GM19395 (cell line): ENCODE results near the gene ZNF609.

ENCODE experiments used
- ATAC-seq: cut with Tn5 transposase; IDR thresholded peaks from one replicate; pipeline ENCODE4 v1.9.1; 2021; ENCODE audit warnings: mild to moderate bottlenecking, moderate library complexity; ENCODE audit not compliant: unreplicated experiment

Gene ZNF609

DNA sequence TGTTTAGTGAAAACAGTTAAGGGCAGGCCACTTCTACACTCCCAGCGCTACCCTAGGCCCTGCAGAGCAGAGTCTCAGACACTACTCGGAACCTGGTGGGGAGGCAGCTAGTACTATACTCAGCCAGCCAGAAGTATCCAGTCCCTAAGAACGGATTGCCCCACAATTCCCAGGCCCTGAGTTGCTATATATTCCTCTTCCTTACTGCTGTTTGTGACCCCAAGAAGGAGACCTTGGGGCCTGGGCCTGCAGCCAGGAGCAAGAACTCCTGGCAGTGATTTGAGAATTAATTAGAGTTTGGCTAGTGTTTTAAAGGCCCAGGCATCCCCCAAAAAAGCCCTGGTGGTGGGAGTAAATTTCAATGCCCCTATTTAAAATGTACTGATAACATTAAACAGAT, 227.3 kb downstream of the ZNF609 start:
- no peak for ATAC-seq

GRCh38 chr15:64688770-64689169, 228.4 kb downstream of the ZNF609 start:
- ATAC-seq: no peak

DNA sequence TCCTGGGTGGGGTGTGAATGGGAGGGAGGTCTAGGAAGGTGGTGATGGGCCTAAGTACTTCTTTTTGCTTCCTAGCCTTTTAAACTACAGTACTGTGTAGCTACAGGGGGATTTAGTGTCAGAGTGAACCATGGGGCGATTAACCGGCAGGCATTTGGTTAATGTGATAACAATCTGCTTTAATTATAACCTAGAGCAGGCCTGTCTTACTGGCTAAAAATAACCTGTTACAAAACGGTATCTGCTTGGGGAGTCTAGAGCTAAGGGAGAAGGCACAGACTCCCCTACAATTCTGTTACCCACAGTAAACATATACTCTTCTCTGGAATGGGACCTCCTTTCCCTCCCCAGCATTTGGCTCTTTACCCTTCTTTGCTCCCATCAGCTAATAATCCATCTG, 229.6 kb downstream of the ZNF609 start:
- no peak for ATAC-seq

DNA sequence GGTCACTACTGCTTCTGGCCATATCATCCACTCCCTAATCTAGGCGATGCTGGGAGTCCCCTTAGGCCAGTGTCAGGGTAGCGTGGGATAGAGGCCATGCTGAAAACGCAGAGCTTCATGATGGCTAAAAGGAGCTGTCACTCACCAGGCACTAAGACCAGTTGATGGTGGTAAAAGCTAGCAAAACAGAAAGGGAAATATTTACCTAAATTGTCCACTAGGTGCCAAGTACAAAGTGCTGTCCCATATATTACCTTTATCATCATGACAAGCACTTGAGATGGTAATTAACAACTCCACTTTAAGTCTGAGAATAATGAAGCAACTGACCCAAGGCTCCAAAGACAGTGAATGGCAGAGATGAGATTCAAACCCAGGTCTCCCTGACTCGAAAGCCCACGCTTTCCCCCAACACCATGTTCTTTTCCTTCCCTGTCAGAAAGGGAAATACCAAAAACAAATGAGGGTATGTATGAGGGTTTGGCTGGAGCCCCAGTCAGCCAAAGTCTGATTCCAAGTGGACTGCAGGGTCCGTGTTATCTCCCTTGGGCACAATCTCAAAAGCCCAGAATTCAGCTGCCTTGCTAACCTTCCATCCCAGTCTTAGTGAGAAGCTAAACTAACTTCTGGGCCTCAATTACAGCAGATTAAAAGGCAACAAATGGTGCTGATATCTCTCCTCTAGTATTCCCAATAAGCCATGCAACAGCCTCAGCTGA, 230.4 kb downstream of the ZNF609 start:
- no peak for ATAC-seq

DNA sequence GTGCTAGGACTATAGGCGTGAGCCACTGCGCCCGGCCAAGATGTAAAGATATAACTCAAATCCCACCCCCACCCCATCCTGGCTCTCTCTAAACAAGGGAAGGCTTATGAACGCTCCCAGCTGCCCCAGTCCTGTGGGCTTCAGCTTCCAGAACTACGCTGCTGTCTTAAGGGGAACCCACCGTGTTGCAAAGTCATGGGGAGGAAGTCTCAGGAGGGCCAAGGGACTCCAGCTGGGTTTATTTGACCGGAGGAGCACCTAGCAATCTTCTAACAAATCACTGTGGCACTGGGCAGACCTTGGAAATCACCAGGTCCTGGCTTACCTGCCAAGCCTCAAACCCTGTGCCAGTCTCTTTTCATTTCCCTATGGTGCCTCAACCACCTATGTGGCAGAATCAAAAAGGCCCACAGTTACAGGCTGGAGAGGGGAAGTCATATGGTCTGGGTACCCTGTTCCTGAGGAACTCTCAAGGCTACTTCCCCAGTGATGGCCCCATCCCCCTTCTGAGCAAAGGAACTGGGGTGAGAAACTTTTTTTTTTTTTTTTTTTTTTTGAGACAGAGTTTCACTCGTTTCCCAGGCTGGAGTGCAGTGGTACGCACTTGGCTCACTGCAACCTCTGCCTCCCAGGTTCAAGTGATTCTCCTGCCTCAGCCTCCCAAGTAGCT, 231.7 kb downstream of the ZNF609 start:
- no peak for ATAC-seq

GRCh38 chr15:64693134-64693533, 232.8 kb downstream of the ZNF609 start:
- ATAC-seq: no peak

- ATAC-seq: no peak
These were observed 234.4 kb downstream of the ZNF609 start for GRCh38 chr15:64694816-64695215.

- no peak for ATAC-seq
These were observed 235.2 kb downstream of the ZNF609 start for GRCh38 chr15:64695561-64695992.

DNA sequence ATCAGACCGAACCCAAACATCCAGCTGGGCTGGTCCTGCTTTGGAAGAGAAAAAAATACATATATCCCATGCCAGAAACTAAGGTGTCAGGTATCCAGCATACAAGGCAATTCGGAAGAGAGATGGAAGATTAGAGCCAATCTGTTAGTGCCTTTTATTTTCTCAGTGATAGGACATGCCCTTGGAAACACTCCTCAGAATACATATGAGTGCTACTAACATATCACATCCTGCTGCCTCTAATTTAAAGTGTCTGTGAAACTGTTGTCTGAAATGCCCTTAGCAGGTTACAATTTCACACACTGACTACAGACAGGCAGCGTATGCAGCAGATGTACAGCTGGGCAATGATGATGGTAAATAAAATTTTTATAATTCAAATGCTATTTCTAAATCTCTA, 236.1 kb downstream of the ZNF609 start:
- no peak for ATAC-seq

GRCh38 chr15:64697911-64698369, 237.6 kb downstream of the ZNF609 start:
- no peak for ATAC-seq

- ATAC-seq: no peak
These were observed 238.4 kb downstream of the ZNF609 start for GRCh38 chr15:64698823-64699222.

DNA sequence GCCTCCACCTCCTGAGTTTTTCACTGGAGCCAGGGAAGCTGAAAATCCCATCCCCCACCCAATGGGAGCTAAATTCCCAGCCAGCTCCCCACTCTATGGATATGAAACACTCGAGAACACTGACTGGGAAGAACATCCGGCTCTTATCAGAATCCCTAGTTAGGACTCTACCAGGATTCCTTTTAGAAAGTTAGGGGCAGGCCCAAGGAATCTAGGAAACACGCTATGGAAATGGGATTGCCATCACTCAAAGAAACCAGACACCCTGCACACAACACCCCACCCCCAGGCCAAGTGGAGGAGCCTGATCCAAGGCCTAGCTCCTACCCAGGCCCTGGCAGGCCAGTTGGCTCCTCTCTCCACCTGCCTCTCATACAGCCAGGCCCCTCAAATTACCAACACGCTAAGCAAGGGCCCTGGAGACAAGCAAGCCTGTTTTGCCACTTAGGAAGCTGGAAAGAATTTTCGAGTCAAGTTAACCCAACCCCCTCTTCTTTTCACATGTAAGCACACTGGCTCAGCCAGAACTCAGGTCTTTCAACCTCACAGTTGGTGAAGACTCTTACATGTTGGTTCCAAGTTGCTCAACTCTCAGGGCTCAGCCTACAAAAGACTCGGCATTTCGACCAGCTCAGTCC, 239.5 kb downstream of the ZNF609 start:
- no peak for ATAC-seq

GRCh38 chr15:64701051-64701450, 240.7 kb downstream of the ZNF609 start:
- no peak for ATAC-seq

DNA sequence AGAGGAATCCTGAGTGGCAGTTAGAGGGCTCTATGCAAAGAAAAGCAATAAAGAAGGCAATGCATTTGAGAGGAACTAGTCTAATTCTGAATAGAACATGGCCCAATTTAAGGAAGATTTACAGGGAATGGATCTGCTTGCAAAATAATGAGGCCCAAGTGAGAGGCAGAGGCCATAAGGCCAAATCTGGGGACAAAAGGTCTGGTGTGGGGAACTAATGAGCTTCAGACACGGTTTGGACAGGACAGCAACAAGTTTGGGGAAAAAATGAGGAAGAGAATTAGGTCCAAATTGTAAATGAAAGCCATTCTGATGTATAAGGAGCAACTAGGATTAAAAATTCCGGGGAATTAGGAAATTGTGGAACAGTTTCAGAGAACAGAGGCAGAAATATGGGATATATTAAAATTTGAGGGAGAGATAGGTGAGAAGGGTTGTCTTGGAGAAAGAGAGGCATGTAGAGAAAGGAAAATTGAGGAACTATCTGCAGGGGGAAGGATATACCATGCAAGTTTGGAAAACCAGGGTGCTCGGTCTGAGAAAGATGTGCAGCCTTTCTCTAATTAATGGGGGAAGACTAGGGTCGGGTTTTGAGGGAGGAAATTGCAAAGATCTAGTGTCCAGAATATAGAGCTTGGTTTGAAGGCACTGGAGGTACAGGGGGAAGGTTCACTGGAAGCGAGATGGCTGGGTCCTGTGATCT, 241.3 kb downstream of the ZNF609 start:
- ATAC-seq: no peak

DNA sequence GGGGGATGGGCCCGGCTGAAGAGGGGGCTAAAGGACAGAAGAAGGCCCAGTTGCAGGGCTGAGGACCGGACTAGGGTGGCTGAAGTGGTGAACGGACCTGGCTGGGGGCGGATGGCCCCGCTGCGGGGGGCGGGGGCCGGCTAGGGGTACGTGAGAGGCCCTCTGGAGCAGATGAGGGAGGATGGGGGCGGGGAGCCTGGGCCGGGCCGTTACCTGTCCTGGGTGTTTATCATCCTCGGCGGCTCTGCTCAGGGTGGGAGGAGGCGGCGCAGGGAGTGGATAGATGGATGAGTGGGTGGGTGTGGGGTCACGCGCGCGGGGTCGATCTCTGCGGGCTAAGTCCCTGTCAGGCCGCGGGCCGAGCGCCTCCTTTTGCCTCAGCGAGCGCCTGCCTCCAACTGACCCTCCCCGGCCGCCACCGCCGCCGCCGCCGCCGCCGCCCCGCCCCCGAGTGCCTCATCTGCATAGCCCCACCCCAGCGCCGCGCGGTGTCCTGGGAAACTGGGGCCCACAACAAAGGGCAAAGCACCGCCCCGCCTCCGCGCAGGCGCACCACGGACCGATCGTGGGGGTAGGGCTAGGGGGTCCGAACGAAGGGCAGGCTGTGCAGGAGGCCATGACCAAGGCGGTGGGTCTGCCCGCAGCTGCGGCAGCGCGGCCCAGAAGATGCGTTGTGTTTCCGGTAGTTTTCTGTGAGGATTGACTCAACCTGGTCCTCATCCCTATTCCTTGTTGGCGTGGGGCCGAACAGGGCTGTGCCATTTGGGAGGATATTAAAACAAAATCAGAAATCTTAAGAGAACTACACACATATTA, 242.6 kb downstream of the ZNF609 start:
- peak; percentile 75 for ATAC-seq

- peak; percentile 9 for ATAC-seq
These were observed 243.2 kb downstream of the ZNF609 start for GRCh38 chr15:64703632-64703959.

DNA sequence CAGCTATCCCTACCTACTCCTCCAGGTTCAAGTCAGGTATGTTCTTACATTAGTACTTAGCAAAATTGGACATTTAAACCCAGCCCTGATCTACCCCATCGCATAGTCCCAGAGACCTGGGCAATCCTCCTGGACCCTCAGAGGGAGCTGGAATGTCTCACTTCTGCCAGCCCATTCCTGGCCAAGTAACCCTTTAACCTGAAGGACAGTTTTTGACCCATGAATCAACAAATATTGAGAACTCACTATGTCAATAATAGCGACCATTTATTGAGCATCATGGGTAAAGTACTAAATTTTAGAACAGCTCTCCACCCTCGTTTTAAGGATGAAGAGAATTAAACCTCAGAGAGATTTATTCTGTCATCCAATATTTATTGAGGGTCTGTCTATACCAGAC, 244.6 kb downstream of the ZNF609 start:
- ATAC-seq: no peak

- ATAC-seq: no peak
These were observed 245.9 kb downstream of the ZNF609 start for GRCh38 chr15:64706011-64706911.

- no peak for ATAC-seq
These were observed 250.5 kb downstream of the ZNF609 start for GRCh38 chr15:64710676-64711428.
